Measurements from ENCODE around the gene LILRB3.
"Not testable (repeated sequence)": the region's sequence is repeated elsewhere in the genome, so short reads cannot be mapped to it uniquely, and the experiment has no call there.

The LILRB3 gene

GRCh38 chr19:54209811-54210494, 12.9 kb downstream of the LILRB3 start:
- DNase-seq (ENCODE audit: low read depth), result no peak

GRCh38 chr19:54209058-54209810, 13.6 kb downstream of the LILRB3 start:
- no peak for DNase-seq (ENCODE audit: low read depth)

DNA sequence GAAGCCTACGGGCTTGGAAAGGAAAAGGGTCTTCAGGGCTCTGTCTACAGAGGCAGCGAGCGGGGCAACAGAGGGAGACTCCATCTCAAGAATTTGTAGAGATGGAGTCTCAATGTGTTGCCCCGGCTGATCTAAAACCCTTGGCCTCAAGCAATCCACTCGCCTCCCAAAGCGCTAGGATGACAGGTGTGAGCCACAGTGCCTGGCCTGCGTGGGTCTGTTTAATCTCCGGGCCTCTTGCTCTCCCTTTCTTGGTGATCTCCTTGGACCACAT, 14.1 kb downstream of the LILRB3 start:
- no peak for DNase-seq (ENCODE audit: low read depth)

- DNase-seq (ENCODE audit: low read depth), result no peak
These were observed 14.6 kb downstream of the LILRB3 start for GRCh38 chr19:54207983-54208783.

GRCh38 chr19:54207676-54207982, 15.2 kb downstream of the LILRB3 start:
- DNase-seq (ENCODE audit: low read depth), result no peak

DNA sequence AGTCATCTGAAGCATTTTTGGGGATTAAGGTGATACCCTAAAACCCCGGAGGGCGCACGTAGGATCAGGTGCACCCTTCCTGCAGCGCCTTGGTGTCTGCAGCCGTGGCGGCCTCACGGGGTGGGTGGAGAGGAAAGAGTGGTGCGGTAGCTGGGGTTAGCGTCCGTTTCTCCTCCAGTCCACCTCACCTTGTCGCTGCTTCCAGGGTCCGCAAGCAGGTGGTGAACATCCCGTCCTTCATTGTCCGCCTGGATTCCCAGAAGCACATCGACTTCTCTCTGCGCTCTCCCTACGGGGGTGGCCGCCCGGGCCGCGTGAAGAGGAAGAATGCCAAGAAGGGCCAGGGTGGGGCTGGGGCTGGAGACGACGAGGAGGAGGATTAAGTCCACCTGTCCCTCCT, 15.6 kb downstream of the LILRB3 start:
- DNase-seq (ENCODE audit: low read depth), result not testable (repeated sequence)

DNA sequence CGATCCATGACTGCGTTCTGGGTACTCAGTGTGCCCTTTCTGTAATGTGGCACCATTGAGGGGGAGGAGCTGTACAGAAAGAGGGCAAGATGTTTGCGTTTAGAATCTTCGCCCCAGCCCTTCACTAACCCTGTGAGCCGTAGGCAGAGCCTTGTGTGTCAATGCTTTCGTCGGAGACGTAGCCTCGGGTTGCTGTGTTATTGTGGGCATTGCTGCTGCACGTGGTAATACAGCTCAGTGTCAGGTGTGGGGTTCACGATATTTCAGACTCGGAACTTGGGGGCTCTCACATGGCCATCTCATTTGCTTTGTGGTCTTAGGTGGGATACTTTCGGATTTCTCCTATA, 16.0 kb downstream of the LILRB3 start:
- no peak for DNase-seq (ENCODE audit: low read depth)

DNA sequence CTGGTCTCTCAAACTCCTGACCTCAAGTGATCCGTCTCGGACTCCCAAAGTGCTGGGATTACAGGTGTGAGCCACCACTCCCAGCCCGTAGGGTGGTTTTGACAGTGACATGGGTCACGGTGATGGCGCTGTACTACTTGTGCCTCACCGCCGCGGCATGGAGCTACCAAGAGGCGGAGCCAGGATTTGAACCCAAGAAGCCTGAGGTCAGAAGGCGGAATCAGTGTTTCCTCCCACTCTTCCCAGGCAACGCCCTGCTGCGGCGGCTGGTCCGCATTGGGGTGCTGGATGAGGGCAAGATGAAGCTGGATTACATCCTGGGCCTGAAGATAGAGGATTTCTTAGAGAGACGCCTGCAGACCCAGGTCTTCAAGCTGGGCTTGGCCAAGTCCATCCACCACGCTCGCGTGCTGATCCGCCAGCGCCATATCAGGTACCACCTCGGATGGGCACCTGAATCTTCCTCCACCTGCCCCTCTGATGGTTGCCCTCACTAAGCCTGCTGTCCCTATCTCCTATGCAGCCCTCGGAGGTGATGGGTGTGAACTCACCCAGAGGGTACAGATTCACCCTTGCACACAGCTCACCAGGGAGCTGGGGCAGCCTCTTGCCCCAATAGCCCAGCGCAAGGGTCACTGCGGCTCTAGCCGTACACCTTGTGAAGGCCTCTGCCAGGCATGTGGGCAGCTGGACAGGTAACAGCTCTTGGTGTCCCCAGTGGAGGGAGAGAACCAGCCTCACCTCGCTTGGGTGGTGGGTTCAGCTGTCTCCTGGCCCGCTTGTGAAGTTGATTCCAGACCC, 16.6 kb downstream of the LILRB3 start:
- DNase-seq (ENCODE audit: low read depth), result no peak

- no peak for DNase-seq (ENCODE audit: low read depth)
These were observed 17.9 kb downstream of the LILRB3 start for GRCh38 chr19:54204767-54205468.

GRCh38 chr19:54203151-54203611, 19.6 kb downstream of the LILRB3 start:
- no peak for DNase-seq (ENCODE audit: low read depth)

- no peak for DNase-seq (ENCODE audit: low read depth)
These were observed 20.8 kb downstream of the LILRB3 start for GRCh38 chr19:54201980-54202379.

DNA sequence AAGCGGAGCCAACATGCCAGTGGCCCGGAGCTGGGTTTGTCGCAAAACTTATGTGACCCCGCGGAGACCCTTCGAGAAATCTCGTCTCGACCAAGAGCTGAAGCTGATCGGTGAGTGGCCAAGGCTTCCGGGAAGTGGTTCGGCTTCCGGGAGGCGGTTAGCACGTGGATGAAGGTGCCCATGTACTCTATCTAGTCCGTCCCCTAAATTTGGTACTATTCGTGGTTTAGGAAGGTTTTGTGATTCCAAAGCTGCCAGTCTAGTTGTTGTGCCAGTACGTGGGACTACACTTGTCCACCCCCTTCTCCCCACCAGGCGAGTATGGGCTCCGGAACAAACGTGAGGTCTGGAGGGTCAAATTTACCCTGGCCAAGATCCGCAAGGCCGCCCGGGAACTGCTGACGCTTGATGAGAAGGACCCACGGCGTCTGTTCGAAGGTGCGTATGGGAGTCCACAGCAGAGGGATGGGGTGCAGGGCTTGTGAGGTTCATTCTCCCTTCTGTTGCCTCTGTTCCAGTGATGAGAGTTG, 21.6 kb downstream of the LILRB3 start:
- no peak for DNase-seq (ENCODE audit: low read depth)

- DNase-seq (ENCODE audit: low read depth), result no peak
These were observed 23.4 kb downstream of the LILRB3 start for GRCh38 chr19:54199401-54199800.

GRCh38 chr19:54197121-54197520, 25.7 kb downstream of the LILRB3 start:
- DNase-seq (ENCODE audit: low read depth), result no peak

DNA sequence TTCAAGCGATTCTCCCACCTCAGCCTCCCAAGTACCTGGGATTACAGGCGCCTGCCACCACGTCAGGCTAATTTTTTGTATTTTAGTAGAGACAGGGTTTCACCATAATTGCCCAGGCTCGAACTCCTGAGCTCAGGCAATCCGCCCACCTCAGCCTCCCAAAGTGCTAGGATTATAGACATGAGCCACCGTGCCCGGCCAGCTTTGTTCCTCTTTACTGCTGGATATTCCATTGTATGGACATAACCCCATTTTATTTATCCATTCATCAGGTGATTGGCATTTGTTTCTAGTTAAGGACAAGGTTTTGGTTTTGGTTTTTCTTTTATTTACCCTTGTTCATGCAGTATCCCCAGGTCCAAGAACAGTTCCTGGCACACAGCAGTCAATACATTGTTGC, 26.3 kb downstream of the LILRB3 start:
- no peak for DNase-seq (ENCODE audit: low read depth)

DNA sequence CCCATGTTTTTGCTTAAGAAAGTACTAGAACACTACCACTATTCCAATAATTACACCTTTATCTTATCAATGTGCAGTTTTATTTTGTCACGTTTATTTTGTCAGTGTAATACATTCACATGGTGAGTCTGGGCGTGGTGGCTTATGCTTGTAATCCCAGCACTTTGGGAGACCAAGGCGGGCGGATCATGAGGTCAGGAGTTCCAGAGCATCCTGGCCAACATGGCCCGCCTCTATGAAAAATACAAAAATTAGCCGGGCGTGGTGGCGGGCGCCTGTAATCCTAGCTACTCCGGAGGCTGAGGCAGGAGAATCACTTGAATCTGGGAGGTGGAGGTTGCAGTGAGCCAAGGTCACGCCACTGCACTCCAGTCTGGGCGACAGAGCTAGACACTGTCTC, 28.3 kb downstream of the LILRB3 start:
- not testable (repeated sequence) for DNase-seq (ENCODE audit: low read depth)

GRCh38 chr19:54193011-54193410, 29.8 kb downstream of the LILRB3 start:
- no peak for DNase-seq (ENCODE audit: low read depth)

- DNase-seq (ENCODE audit: low read depth), result no peak
These were observed 30.9 kb downstream of the LILRB3 start for GRCh38 chr19:54191811-54192453.

- peak; percentile 77 for DNase-seq (ENCODE audit: low read depth)
These were observed 31.6 kb downstream of the LILRB3 start, which contains the start of gene TSEN34 for GRCh38 chr19:54191011-54191810. Gene TSEN34 (plus strand): TSS chr19:54191308. CDS start chr19:54191365, 57 bp downstream.

DNA sequence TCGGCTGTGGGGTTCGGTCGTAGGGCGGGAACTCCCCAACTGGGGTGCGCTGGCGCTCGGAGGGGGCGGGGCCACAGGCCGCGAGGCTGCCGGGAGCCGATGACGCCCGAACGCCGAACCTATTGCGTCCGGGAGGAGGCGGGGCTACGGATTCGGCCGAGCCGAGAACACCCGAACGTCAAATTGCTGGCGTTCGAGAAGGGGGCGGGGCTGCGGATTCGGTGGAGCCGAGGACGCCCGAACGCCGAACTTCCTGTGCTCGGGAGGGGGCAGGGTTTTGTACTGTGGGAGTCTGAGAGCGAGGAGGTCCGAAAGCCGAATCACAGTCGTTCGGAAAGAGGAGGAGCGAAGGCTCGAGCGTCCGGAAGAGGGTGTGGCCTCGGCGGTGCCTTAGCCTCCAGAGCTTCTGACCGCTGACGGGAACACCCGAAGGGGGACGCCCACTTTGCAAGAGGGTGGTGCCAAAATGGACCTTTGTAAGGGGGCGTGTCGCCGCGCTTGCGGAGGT, 32.2 kb downstream of the LILRB3 start:
- DNase-seq (ENCODE audit: low read depth), result peak; percentile 100

Measured in stimulated activated CD8-positive, alpha-beta memory T cell treated with anti-CD3 and anti-CD28 coated beads, Interleukin-4, amount 100 ng/mL, for 24 hours (primary cell).